Loucy (cell line): ENCODE measurements around the gene CCR6.

Experiments
- CTCF ChIP-seq: fragments of 200-600 bp; sonication (generic); conservative IDR thresholded peaks from 2 replicates; pipeline ENCODE4 v1.5.1; 2014; ENCODE audit warnings: mild to moderate bottlenecking, antibody characterized with exemption, low read length
- EZH2phosphoT487 ChIP-seq: fragments of 200-600 bp; IDR thresholded peaks from 2 replicates; pipeline ENCODE4 v1.6.1; 2018; ENCODE audit warnings: antibody characterized with exemption, mild to moderate bottlenecking, moderate library complexity, borderline replicate concordance

DNA sequence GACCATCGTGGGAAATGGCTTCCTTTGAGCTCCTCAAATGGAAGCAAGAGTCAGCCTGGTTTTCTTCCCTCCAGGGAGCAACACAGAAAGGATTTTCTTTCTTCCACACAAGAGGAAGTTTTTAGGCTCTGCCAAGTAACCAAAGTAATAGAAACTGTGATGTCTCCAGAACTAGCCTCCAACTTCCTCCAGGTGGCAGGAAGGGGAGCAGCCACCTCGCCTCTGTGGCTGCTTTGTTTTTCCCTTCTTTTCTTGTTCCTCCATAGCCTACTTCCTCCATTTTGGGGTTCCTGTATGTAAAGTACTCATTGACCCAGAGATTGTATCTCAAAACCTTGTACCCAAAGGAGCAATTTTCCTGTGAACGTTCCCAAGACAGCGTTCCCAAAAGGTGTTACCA, 32.7 kb upstream of the CCR6 start:
- no peak for TF ChIP-seq CTCF
- TF ChIP-seq EZH2phosphoT487: no peak
